ENCODE data around the gene SEPTIN7.

DNA sequence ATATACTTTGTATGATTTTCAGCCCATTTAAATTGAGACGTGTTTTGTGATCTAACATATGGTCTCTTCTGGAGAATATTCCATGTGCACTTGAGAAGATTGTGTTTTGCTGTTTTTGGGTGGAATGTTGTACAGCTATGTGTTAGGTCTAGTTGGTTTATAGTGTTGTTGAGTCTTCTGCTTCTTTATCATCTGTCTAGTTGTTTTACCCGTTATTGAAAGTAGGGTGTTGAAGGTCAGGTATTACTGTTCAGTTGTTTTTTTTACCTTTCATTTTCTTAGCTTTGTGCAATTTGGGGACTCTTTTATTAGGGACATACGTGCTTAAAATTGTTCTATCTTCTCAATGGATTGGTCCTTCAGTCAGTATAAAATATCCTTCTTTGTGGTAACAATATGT is 18.5 kb downstream of the SEPTIN7 start:
- TF ChIP-seq, protein P1, sequence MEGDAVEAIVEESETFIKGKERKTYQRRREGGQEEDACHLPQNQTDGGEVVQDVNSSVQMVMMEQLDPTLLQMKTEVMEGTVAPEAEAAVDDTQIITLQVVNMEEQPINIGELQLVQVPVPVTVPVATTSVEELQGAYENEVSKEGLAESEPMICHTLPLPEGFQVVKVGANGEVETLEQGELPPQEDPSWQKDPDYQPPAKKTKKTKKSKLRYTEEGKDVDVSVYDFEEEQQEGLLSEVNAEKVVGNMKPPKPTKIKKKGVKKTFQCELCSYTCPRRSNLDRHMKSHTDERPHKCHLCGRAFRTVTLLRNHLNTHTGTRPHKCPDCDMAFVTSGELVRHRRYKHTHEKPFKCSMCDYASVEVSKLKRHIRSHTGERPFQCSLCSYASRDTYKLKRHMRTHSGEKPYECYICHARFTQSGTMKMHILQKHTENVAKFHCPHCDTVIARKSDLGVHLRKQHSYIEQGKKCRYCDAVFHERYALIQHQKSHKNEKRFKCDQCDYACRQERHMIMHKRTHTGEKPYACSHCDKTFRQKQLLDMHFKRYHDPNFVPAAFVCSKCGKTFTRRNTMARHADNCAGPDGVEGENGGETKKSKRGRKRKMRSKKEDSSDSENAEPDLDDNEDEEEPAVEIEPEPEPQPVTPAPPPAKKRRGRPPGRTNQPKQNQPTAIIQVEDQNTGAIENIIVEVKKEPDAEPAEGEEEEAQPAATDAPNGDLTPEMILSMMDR (conservative IDR thresholded peaks at IDR 0.05 in 1 of 2, IDR thresholded peaks at IDR 0.05 in 1 of 2; ENCODE audit: low read depth in 1 of 2, low read length in 2 of 2), result no peak
- no peak for TF ChIP-seq EZH2 (IDR thresholded peaks at IDR 0.05; ENCODE audit: low read length, missing control alignments)

Measured in fibroblast of lung (primary cell).